HG03558 (cell line): ENCODE measurements around the gene TNPO1.

Source experiments
- ATAC-seq: cut with Tn5 transposase; IDR thresholded peaks from one replicate; pipeline ENCODE4 v1.9.1; 2021; ENCODE audit warnings: moderate number of reproducible peaks; ENCODE audit not compliant: unreplicated experiment; ENCODE audit errors: extremely low read depth

Gene TNPO1

GRCh38 chr5:72849546-72849945 is 33.1 kb downstream of the TNPO1 start:
- ATAC-seq = no peak

GRCh38 chr5:72850113-72850512 is 33.7 kb downstream of the TNPO1 start:
- no peak for ATAC-seq

GRCh38 chr5:72852356-72852755 is 35.9 kb downstream of the TNPO1 start:
- ATAC-seq = no peak

GRCh38 chr5:72854419-72854818 is 38.0 kb downstream of the TNPO1 start:
- ATAC-seq = no peak

- no peak for ATAC-seq
Measured at GRCh38 chr5:72855821-72856220, 39.4 kb downstream of the TNPO1 start.

GRCh38 chr5:72857396-72857795 is 40.9 kb downstream of the TNPO1 start:
- ATAC-seq = no peak

- no peak for ATAC-seq
Measured at GRCh38 chr5:72859127-72859526, 42.7 kb downstream of the TNPO1 start.

- no peak for ATAC-seq
Measured at GRCh38 chr5:72860499-72860898, 44.0 kb downstream of the TNPO1 start.

- ATAC-seq = no peak
Measured at GRCh38 chr5:72871366-72872024, 55.0 kb downstream of the TNPO1 start.

- no peak for ATAC-seq
Measured at GRCh38 chr5:72878854-72879253, 62.4 kb downstream of the TNPO1 start.

- no peak for ATAC-seq
Measured at GRCh38 chr5:72882989-72883388, 66.5 kb downstream of the TNPO1 start.

- no peak for ATAC-seq
Measured at GRCh38 chr5:72883850-72884249, 67.4 kb downstream of the TNPO1 start.

- ATAC-seq = no peak
Measured at GRCh38 chr5:72884892-72885291, 68.4 kb downstream of the TNPO1 start.

- no peak for ATAC-seq
Measured at GRCh38 chr5:72885824-72886223, 69.4 kb downstream of the TNPO1 start.

- ATAC-seq = no peak
Measured at GRCh38 chr5:72888595-72888994, 72.1 kb downstream of the TNPO1 start.

- no peak for ATAC-seq
Measured at GRCh38 chr5:72889324-72889723, 72.9 kb downstream of the TNPO1 start.

GRCh38 chr5:72892846-72893245 is 76.4 kb downstream of the TNPO1 start:
- no peak for ATAC-seq

GRCh38 chr5:72895758-72896157 is 79.3 kb downstream of the TNPO1 start:
- ATAC-seq = no peak

GRCh38 chr5:72906806-72907205 is 90.3 kb downstream of the TNPO1 start:
- no peak for ATAC-seq

GRCh38 chr5:72908664-72909063 is 92.2 kb downstream of the TNPO1 start:
- no peak for ATAC-seq

GRCh38 chr5:72917371-72917776 is 100.9 kb downstream of the TNPO1 start:
- no peak for ATAC-seq

- ATAC-seq = no peak
Measured at GRCh38 chr5:72920690-72921502, 104.4 kb downstream of the TNPO1 start.
